Astrocyte (in vitro differentiated cells and primary cell): ENCODE measurements around the gene HMG20B.

Experiments used
- EZH2 ChIP-seq: IDR thresholded peaks from 2 replicates; pipeline ENCODE4 v1.6.1; 2012; ENCODE audit warnings: mild to moderate bottlenecking, low read length, inconsistent platforms; ENCODE audit not compliant: insufficient read depth
- TF ChIP-seq, protein P1 (sequence below): IDR thresholded peaks from 2 replicates; pipeline ENCODE4 v1.5.1; 2011; ENCODE audit warnings: low read depth, mild to moderate bottlenecking, inconsistent platforms, low read length, moderate library complexity; ENCODE audit not compliant: insufficient read depth

DNA sequence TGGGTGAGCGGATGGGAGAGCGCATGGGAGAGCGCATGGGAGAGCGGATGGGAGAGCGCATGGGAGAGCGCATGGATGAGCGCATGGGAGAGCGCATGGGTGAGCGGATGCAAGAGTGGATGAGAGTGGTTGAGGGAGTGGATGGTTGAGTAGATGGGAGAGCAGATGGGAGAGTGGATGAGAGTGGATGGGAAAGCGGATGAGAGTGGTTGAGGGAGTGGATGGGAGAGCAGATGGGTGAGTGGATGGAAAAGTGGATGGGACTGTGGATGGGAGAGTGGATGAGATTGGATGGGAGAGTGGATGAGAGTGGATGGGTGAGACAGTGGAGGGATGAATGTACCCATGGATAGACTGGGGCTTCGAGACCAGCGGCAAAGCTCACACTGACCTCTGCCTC, 42.4 kb upstream of the HMG20B start:
- TF ChIP-seq, protein P1, sequence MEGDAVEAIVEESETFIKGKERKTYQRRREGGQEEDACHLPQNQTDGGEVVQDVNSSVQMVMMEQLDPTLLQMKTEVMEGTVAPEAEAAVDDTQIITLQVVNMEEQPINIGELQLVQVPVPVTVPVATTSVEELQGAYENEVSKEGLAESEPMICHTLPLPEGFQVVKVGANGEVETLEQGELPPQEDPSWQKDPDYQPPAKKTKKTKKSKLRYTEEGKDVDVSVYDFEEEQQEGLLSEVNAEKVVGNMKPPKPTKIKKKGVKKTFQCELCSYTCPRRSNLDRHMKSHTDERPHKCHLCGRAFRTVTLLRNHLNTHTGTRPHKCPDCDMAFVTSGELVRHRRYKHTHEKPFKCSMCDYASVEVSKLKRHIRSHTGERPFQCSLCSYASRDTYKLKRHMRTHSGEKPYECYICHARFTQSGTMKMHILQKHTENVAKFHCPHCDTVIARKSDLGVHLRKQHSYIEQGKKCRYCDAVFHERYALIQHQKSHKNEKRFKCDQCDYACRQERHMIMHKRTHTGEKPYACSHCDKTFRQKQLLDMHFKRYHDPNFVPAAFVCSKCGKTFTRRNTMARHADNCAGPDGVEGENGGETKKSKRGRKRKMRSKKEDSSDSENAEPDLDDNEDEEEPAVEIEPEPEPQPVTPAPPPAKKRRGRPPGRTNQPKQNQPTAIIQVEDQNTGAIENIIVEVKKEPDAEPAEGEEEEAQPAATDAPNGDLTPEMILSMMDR: no peak
- TF ChIP-seq EZH2: no peak
